HG03196 (cell line): ENCODE data around the gene JAKMIP2.
"Not testable (repeated sequence)": the region's sequence is repeated elsewhere in the genome, so short reads cannot be mapped to it uniquely, and the experiment has no call there.

ENCODE experiments used
- ATAC-seq: cut with Tn5 transposase; IDR thresholded peaks from one replicate; pipeline ENCODE4 v1.9.1; 2021; ENCODE audit not compliant: unreplicated experiment

The JAKMIP2 gene

GRCh38 chr5:147750065-147750464, 32.5 kb downstream of the JAKMIP2 start:
- ATAC-seq, result no peak

GRCh38 chr5:147748590-147748989, 33.9 kb downstream of the JAKMIP2 start:
- ATAC-seq, result no peak

GRCh38 chr5:147746986-147747385, 35.5 kb downstream of the JAKMIP2 start:
- ATAC-seq, result no peak

GRCh38 chr5:147743678-147744374, 38.7 kb downstream of the JAKMIP2 start:
- ATAC-seq, result no peak

GRCh38 chr5:147743012-147743411, 39.5 kb downstream of the JAKMIP2 start:
- no peak for ATAC-seq

GRCh38 chr5:147742151-147742550, 40.4 kb downstream of the JAKMIP2 start:
- no peak for ATAC-seq

GRCh38 chr5:147740864-147741263, 41.7 kb downstream of the JAKMIP2 start:
- no peak for ATAC-seq

- no peak for ATAC-seq
These were observed 44.6 kb downstream of the JAKMIP2 start for GRCh38 chr5:147737921-147738320.

- ATAC-seq, result no peak
These were observed 46.9 kb downstream of the JAKMIP2 start for GRCh38 chr5:147735621-147736125.

- no peak for ATAC-seq
These were observed 47.6 kb downstream of the JAKMIP2 start for GRCh38 chr5:147734894-147735293.

- no peak for ATAC-seq
These were observed 49.5 kb downstream of the JAKMIP2 start for GRCh38 chr5:147733075-147733474.

GRCh38 chr5:147732291-147732883, 50.1 kb downstream of the JAKMIP2 start:
- no peak for ATAC-seq

- ATAC-seq, result no peak
These were observed 50.9 kb downstream of the JAKMIP2 start for GRCh38 chr5:147731431-147732290.

- ATAC-seq, result no peak
These were observed 55.3 kb downstream of the JAKMIP2 start for GRCh38 chr5:147727200-147727599.

GRCh38 chr5:147721191-147721960, 61.2 kb downstream of the JAKMIP2 start:
- ATAC-seq, result not testable (repeated sequence)

GRCh38 chr5:147713550-147714295, 68.8 kb downstream of the JAKMIP2 start:
- ATAC-seq, result no peak

- no peak for ATAC-seq
These were observed 69.9 kb downstream of the JAKMIP2 start for GRCh38 chr5:147712598-147712997.

- no peak for ATAC-seq
These were observed 70.5 kb downstream of the JAKMIP2 start for GRCh38 chr5:147712019-147712418.

GRCh38 chr5:147711019-147711418, 71.5 kb downstream of the JAKMIP2 start:
- ATAC-seq, result no peak

GRCh38 chr5:147708708-147709107, 73.8 kb downstream of the JAKMIP2 start:
- no peak for ATAC-seq
